HG02870 (cell line): ENCODE data around the gene PARL.

ENCODE experiments used
- ATAC-seq: cut with Tn5 transposase; IDR thresholded peaks from one replicate; pipeline ENCODE4 v1.9.1; 2021; ENCODE audit warnings: mild to moderate bottlenecking, moderate library complexity; ENCODE audit not compliant: unreplicated experiment

PARL gene

DNA sequence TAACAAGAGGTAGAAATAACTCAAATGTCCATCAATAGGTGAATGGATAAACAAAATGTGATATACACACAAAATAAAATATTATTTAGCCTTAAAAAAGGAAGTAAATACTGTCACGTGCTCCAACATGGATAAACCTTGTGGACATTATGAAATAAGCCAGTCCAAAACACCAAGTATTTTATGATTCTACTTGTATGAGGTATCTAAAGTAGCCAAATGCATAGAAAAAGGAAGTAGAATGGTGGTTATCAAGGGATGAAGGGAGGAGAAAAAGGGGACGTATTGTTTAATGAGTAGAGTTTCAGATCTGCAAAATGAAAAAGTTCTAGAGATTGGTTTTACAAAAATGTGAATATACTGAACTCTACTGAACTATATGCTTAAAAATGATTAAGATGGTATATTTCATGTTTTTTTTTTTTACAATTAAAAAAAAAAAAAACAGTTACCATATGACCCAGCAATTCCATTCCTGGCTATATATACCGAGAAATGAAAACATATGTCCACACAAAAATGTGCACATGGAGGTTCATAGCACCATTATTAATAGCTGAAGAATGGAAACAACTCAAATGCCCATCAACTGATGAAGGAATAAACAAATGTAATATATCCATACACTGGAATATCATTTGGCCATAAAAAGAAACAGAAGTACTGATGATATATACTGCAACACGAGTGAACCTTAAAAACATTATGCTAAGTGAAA lies 30.2 kb downstream of the PARL start:
- ATAC-seq: no peak

DNA sequence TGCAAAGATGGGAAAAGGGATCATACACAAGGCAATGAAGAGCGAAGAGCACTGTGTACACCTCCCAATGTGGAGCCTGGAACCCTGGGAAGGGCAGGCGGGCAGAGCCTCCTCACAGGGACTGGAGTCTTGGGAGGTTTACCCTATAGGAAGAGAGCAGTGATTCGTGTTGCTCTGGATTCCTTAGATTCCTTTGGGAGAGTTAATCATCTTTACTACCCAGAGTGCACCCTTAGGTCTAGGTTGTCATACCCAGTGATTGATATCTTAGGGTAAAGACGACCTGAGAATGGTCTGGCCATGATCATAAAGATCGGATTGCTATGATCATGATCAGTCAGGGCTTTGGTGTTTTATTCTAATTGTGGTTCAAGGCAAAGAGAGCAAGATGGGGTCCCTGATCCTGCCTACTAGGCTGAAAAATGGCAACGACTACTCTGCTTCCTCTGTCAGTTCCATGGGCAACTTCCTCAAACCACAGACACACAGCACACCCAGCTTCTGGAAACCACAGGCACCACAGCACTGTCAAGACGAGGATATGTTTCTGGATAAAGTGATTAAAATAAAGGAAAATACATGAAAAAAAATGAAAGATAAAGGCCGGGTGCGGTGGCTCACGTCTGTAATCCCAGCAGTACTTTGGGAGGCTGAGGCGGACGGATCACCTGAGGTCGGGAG lies 38.9 kb downstream of the PARL start:
- no peak for ATAC-seq

DNA sequence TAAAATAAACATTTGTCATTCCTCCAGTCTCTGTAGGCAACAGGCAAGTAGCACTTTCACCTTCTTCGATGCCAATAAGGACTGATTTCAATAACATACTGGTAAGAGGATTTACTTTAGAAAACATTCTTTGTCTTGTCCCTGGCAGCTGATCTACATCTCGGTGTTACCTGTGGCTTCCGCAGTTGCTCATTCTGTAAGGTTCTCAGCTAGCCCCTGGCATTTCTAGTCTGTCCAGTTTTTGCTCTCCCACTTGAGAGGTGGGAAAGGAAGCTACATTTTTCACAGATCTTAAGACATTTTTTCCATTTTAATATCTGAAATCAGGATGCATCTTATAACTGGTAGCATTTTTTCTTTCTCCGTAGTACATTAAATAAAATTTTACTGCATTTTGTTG lies 39.6 kb downstream of the PARL start:
- ATAC-seq: no peak

DNA sequence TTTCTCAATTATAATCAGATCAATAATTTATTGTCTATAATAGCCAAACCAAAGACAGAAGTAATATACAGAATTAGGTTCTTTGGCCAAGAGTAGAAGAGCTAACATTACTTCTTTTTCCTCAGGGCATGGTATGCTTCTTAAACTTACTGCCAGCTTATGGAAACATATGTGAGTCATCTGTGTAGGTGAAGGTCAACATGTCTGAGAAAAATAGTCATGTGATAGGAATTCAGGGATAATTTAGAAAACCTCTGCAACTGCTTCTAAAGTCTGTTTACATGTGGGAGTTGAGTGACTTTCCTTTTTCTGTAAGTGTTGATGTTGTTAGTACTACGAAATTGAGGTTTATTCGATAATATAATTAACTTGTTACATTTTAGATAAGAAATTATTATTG lies 40.1 kb downstream of the PARL start:
- ATAC-seq: no peak

DNA sequence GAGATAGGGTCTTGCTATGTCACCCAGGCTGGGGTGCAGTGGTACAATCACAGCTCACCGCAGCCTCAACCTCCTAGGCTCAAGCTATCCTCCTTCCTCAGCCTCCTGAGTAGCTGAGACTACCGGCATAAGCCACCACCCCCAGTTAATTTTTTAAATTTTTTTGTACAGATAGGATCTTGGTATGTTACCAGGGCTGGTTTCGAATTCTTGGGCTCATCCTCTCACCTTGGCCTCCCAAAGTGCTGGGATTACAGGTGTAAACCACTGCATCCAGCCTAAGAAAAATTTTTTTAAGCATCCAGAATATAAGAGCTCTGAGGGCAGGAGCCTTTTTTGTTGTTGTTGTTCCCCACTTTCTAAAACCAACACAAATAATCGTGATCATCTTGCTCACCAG lies 44.9 kb downstream of the PARL start:
- ATAC-seq: no peak

DNA sequence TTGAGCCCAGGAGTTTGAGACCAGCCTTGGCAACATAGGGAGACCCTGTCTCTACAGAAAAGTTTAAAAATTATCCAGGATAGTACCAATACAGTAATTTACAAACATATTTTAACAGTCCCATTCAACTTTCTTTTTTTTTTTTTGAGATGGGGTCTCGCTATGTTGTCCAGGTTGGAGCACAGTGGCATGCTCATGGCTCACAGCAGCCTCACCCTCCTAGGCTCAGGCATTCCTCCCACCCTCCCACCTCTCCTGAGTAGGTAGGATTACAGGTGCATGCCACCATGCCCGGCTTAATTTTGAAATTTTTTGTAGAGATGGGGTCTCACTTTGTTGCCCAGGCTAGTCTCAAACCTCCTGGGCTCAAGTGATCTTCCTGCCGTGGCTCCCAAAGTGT lies 46.8 kb downstream of the PARL start:
- no peak for ATAC-seq

DNA sequence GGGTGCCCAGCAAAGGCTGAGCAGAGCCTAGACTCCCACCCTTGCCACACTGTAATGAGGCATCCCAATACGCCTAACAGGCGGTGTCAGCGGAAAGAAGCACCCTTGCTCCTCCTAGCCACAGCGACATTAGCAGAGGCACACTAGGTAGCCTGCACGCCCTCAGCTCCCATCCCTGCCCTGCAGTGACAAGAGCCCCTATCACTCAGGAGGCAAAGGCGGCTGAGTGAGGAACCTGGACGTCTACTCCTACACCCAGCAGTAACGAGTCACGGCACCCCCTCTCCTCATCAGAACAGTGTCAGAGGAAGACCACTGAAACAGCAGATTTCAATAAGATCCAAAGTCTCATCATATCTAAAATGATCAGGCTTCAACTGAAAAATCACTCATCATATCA lies 47.3 kb downstream of the PARL start:
- ATAC-seq: no peak

DNA sequence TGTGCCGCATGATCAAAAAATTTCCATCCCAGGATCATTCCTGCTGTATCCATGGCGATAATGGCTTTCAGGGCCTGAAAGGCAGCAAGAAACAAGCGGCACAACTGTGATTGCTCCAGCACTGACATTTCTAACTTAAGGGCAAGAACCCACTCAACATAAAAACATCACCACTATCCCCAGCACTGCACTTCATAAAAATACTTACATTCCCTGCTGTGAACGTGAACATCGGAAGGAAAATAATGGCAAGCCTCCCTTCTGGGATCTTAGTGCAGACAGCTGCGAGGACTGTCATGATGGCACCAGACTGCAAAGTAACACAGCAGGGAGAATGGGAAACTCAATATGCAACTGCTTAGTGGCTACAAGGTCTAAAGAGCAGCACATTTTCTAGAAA lies 51.2 kb downstream of the PARL start:
- ATAC-seq: no peak

DNA sequence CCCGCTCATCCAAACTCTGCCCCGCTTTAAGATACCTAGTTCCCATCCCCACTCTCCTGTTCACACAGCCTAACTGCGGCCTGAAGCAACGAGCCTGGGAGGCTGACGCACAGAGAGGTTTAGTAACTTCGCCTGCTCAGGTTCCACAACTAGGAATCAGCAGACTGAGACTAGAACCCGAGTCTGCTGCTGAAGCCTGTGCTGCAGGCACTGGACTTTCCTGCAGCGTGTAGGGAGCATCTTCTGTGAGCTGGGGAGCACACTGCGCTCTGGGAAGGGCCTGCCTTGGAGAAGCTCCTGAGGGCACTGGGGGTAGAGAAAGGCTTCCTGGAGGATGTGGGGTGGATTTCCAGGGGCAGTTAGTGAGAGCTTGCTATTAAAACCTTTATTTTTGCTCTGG lies 54.5 kb downstream of the PARL start:
- ATAC-seq: no peak

DNA sequence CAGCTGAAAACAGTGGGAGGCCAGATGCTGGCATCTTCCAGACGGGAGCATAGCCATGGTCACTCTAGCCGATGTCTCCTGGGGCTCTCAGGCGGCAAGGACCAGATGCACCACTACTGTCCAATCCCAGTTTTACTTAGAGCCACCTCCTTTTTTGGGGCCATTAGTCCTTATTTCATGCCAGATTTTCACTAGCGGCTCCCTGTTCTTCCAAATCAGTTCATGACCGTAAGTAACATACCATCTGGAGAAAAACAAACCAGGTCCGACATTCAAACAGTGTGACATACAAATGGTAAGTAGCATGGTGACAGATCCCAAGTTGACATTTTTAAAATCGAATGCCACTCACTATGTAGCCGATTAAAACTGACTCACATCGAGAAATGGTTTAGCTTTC lies 55.2 kb downstream of the PARL start:
- no peak for ATAC-seq

DNA sequence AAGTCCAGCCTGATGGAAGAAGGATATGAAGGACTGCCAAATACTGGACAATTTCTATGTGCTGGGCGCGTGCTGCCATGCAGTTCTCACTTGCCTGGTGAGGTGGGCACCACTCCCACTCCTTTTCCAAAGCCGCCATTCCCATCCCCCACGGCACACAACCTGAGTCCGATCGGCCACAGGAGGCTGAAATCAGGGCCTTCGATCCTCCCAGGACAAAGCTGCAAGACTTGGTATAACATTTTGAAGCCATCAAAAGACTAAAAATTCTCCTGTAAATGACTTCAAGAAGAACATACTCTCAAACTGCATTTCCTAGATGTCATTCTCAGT lies 56.2 kb downstream of the PARL start:
- ATAC-seq: no peak

DNA sequence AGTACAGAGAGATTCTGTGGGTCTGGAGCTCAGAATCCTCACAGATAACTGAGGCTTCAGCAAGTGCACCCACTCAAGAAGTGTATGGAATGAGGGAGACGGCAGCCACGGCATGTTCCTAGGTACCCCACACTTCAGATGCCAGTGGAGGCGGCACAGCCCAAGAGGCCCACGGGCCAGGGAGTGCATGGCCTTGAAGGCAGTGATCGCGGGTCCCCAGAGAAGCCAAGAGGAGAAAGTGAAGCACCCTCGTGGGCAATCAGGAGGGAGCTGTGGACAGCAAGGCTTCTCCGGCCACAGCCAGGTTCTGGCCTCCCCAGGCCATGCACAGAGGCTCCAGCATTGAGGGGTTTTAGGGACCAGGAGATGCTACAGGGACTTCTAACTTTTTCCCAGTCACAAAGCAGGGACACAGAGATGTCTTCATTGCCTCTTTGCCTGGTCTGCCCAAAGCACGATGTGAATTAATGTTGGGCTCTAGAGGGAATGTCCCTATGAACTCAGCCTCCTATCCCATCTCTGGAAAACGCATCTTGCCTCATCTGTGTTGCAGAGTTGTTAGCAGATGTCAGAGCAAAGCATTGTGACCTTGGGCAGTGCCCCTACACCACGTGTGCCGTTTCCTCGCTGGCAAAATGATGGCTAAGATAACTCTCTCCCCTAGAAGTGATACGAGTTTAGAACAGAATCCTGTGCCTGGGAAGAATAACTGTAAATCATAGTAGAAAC lies 56.7 kb downstream of the PARL start:
- no peak for ATAC-seq

DNA sequence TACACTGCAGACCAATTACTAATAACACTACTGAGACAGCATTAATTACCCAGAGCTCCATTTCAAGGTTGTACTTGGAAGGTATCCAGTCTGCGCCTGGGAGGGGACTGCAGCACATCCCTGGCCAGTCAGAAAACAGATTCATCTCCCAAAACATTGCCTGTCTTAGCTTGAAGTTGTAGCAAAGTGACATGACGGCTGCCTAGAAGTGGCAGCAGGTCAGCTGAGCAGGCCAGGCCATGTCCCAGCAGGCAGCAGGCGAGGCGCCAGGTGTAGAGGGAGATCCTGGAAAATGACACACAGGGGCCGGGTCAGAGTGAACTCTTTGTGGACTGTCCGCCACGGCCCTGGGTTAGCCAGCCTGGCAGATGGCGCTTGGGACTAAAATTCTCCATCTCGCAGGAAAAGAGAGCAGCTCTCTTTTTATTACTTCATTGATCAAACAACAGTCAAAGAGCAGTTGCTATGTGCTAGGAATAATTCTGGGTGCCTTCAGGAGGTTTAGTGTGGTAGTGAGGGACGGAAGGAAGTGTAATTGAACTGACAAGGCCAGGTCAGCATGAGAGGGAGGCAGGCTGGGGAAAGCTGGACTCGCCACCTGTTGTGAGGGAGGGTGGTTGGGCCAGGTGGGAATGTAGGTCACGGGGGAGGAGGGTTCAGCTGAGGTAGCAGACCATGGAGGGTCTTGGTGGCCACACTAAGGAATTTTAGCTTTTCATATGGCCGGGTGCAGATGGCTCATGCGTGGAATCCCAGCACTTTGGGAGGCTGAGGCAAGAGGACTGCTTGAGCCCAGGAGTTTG lies 58.0 kb downstream of the PARL start:
- no peak for ATAC-seq

DNA sequence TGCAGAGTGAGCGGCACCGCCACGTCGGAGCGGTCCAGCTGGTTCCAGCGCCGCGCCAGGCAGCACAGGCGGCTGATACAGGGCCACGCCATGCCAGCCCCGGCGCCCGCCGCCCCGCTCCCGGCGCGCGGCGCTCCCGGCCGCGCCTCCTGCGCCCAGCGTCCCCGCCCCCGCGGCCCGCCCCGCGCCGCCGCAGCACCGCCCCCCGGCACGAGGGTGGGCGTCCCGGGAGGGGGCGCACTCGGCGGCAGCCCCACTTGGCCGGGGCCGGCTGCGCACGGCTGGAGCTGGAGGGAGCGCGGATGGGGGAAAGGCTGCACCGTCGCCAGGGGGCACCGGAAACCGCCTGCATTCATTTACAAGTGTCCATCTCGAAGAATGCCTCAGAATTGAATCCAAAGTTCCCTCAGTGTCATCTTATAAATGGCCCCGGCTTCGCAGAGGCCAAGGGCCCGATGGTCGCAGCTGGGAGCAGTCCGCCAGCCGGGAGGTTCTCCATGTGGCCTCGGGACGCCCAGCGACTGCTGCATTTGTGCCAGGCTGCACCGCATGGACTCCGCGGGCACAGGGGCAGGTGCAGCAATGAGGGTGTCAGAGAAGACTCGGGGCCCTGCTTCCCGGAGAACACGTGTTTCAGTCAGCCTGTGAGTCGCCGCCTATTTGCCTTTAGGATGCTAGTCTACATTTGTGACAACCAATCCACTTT lies 59.1 kb downstream of the PARL start, which contains the start of gene MAP6D1:
TSS of gene MAP6D1 (minus strand) at position 122 of the 706 bp plus-strand sequence. CDS start at position 92, 30 bp downstream.
- no peak for ATAC-seq

DNA sequence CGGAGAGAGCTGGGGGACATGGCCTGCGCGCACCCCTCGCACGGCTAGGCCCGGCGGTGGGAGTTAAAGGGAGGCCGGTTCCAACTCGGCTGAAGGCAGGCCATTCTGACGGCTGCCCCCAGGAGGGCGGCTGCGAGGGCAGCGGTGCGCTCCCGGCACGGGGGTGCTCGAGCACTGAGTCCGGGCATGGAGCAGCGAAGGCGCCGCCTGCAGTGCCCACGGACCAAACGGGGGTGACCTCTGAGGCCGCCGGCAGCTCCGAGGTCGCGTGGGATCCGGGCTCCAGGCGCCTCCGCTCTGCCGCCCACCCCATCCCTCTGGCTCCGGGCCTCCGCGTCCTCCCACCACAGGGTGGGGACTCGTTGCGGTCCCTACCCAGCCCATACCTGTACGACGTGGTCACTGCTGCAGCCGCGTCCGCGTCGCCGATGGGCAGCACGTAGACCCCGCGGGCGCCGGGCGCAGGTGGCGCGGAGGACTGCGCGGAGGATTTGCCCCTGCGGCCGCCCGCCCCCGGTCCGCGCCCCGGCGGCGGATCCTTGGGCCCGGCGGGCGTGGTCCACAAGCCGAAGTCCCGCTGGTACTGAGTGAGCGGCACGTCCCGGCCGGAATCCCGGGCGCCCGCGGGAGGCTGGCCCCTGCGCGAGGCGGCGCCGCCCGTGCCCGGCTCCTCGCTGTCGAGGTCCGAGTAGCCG lies 59.8 kb downstream of the PARL start:
- ATAC-seq: no peak

DNA sequence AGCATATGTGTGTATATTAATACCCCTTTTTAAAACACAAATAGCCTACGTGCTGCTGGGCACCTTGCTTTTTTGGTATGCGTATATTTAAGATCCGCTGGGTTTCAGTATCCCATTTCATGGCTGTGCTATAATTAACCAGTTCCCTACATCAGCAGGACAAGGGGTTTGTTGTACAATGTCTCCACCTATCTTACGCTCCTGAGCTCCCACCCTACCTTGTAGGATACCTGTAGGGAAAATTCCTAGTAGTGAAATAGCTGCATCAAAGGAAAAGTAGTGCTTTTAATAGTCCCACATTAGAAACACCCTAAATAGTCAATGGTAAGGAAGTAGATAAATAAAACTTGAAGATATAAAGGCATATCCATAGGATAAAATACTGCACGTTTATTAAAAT lies 60.7 kb downstream of the PARL start:
- ATAC-seq: no peak

DNA sequence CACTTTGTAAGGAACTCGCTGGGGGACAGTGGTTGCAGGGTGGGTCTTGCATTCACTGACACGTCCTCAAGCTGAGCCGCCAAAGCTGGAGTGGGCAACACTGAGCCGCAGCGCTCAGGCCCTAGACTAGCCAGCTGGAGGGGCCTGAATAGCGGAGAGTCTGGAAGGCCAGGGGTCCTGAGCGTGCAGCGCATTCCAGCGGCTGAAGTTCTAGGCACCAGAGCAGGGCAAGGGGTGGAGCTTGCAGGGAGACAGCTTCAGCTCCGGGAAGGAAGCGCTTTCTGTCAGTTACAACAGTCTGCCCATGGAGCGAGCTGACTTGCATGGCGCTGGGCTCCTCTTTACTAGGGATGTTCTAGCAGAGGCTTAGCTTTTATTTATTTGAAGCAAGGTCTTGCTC lies 62.0 kb downstream of the PARL start:
- no peak for ATAC-seq

DNA sequence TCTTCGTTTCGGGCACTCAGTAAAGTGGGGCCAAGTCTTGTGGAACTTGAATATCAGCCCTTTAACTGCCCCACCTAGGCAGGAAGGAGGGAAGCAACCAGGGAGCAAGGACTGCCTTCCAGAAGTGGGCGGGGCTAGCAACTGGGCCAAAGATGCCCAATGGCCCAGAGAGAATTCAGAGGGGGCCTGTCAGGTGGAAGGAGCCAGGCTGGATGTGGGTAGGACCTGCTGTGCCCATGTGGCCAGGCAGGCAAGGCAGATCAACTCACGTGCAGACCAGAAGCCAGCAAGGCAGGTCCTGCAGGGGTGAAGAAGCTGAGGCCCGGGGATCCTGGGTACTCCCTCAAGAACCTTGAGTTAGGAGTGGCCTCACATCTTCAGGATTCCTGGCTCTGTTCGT lies 64.8 kb downstream of the PARL start:
- no peak for ATAC-seq

DNA sequence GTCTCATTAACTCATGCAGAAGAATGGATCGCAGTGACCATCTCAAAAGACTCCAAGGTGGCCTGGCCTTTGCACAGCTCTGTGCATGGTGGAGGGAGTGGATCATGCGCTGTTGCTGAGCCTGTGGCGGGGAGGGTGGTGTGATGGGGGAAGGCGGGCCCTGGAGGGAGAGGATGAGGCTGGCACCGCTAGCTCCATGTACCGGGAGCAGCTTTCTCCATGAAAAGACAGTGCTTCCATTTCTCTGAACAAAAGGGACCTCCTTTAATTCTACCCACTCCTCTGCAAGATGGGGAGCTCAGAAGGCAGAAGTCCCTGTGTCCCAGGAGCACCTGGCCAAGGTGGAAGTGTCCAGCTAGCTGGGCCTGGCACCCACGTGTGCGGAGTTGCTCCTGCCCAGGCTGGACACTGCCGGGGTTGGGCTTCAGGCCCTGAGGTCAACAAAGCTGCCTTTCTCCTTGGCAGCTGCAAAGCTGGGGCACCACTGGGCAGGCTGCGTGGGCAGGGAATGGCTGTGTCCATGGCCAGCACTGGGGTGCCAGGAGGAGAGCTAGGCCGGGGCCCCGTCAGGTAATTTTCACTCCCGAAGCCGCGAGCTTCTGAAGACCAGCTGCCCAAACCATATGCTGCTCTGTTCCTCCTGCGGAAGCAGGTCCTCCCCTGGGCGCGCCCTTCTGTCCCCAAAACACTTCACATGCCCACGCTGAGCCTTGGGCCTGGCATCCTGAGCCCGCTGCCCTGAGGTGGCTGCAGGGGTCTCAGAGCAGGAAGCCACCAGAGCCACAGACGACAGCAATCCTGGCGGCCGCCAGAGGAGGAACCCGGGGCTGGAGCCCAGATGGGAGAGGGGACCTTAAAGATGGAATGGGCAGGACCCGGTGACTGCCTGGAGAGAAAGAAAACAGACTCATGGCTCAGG lies 65.7 kb downstream of the PARL start:
- ATAC-seq: no peak
